NCI-H226 (cell line): ENCODE measurements around the gene NACC2.

Experiments
- DNase-seq: peaks from one replicate; pipeline ENCODE4 v3.0.0-alpha.2; 2015

Gene NACC2

GRCh38 chr9:136091582-136092352 is 3.3 kb downstream of the NACC2 start:
- DNase-seq = no peak

DNA sequence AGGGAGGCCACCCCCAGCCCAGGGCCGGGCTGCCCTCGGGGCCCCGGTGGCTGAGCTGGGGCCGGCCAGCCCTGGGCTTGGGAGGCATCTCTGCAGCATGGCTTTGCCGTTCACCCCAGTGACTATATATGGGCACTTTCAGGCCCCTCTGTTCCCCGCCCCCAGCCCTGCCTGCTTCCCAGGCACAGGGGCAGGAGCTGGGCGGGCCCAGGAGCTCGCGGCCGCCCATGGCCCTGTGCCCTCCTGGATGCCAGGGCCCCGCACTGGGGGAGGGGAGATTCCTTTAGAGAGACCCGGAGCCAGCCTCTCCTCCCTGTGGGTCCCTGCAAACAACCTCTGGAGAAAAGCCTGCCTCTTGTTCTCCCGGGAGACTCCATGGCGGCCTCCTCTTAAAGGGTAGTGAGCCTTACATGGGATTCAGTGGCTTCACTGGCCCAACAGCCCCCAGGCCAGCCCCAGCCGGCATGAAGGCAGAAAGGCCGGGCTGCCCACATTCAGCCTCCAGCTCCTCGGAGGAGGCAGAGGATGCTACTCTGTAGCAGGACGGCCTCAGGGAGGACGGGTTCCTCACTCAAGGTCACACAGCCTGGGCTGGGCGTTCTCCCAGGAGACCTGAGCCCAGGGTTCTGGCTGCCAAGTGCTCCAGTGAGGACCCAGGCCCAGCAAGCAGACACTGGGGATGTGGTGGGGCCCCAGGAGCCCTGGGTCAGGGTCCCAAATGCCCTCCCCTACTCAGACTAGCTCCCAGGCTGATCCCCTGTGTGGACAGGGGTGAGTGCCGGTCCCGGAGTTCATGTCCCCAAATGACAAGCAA is 4.1 kb downstream of the NACC2 start:
- DNase-seq = no peak

GRCh38 chr9:136090056-136090735 is 4.9 kb downstream of the NACC2 start:
- no peak for DNase-seq

DNA sequence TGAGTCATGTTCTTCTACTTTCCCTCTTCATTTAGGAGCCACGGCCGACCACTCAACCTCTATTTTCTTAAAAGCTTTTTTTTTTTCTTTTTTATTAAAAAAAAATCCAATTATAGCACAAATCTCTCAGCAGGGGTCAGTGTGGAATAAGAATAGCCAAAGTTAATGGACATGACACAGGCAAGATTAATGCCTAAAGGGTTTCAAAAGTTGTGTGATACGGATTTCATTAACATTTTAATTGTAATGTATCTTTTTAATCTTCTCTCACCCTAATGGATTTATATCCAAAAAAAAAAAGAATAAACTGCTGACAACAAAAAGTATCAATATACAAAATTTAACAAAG is 5.4 kb downstream of the NACC2 start:
- DNase-seq = no peak

GRCh38 chr9:136088939-136089696 is 6.0 kb downstream of the NACC2 start:
- DNase-seq = no peak

- DNase-seq = no peak
Measured at GRCh38 chr9:136088481-136088938, 6.6 kb downstream of the NACC2 start.

DNA sequence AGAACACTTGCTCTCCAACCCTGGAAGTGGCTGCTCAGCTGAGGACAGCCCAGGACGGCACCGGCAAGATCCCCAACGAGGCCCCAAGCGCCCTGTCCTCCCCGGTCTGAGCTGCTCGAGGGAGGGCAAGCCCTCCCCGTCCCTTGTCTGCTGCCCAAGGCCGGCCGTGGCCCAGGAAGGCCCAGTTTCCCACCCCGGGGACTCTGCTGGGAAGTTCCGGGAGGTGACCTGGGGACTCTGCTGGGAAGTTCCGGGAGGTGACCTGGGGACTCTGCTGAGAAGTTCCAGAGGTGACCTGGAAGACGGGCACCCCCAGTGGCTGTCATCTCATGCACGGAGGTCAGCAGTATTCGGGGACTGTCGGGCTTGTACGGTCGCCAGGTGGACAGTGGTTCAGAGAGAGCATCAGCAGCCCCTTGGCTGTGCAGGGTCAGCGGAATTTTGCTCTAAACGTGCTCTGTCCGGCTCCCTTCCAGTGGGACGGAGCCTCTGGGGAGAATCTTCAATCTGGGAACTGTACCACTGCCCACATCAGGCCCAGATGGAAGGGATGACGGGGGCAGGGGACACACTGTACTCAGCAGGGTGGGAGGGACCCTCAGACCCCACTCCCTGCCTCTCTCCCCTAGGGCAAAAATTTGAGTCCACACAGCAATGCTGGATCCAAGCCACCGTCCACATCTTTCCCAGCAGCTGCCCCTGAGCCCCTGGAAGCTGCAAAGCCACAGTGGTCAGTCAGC is 7.2 kb downstream of the NACC2 start:
- no peak for DNase-seq

GRCh38 chr9:136086951-136087740 is 7.9 kb downstream of the NACC2 start:
- no peak for DNase-seq

DNA sequence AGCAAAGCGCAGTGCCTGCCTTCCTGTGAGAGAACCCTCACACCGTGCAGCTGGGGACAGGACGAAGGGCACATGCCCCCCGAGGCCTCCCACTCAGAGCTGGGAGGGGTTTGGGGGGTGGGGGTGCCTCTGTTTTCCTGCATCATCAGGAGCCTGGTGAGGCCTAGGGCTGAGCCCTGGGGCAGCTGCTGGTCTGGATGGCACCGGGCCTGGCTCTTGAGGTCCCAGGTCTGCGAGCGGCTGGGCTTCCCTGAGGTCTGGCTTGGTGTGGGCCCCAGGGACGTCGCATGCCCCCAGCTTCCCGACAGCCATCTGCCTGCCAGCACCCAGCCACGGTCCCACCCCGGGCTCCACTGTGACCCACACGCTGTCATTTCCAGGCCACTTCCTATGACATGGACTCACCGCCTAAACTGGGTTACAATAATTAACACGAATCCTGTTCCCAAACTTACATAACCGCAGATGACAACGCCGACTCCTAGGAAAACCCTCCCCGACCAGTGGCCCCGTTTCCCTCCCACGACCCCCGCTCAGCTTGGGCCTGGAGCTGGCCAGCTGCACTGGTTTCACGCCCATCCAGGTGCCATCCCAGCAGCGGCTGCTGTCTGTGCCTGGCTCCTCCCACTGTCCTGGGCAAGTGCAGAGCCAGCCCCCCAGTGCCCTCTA is 8.7 kb downstream of the NACC2 start:
- DNase-seq = no peak

GRCh38 chr9:136085815-136086212 is 9.3 kb downstream of the NACC2 start:
- DNase-seq = no peak

GRCh38 chr9:136084063-136084944 is 10.8 kb downstream of the NACC2 start:
- no peak for DNase-seq

- no peak for DNase-seq
Measured at GRCh38 chr9:136083558-136084062, 11.5 kb downstream of the NACC2 start.

DNA sequence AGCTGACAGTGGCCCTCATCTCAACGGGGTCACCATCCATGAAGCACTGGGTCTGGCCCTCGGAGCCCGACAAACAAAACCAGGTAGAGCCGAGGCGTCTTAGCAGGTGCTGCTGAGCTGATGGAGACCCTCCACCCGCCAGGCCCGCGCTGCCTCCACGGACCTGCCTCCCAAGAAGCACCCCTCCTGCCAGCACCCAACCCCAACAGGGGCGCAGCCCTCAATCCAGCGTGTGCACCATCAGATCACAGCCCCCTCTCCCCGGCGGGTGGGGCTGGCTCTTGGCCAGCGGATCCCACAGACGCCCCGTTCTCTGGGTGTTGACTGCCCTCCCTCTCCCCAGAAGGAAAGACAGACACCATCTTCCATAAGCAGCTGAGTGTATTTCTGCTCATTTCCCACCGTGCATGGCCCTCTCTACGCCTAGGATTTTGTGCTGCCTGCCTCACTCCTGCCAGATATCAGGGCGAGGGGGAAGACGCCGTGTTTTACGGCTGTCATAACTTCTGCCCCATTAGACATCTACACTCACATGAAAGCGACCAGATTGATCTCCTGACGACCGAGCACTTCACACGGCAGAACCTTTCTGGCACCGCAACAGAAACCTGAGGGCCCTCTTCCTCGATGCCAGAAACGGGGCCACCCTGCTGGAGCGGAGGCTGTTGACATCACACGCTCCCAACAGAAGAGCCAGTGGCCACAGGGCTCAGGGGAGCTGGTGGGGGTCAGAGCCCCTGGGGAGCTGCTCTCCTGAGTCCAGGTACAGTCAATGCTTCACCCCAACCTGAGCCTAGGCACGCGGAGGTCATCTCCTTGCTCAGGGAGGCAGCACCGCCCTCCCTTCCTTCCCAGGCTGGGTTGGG is 12.4 kb downstream of the NACC2 start:
- DNase-seq = no peak

- no peak for DNase-seq
Measured at GRCh38 chr9:136081826-136082495, 13.1 kb downstream of the NACC2 start.

- DNase-seq = no peak
Measured at GRCh38 chr9:136081113-136081825, 13.8 kb downstream of the NACC2 start.

- no peak for DNase-seq
Measured at GRCh38 chr9:136080716-136081112, 14.4 kb downstream of the NACC2 start.

DNA sequence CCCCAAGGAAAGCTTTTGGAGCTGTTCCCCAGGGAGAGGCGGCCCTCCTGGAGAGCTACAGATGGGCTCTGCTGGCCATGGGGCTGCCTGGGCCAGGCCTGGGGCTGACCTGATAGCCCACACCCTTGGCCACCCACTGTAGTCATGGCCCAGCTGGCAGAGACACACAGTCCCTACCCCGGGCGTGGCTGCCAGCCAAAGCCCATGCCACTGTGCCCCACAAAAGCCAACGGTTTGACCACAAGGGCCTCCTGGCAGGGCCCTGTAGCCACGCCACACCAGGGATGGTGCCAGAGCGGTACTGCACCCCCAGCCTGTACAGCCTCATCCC is 15.2 kb downstream of the NACC2 start:
- DNase-seq = no peak
